ENCODE data around the gene HOMEZ.
"Not testable (repeated sequence)": the region's sequence is repeated elsewhere in the genome, so short reads cannot be mapped to it uniquely, and the experiment has no call there.

The HOMEZ gene

DNA sequence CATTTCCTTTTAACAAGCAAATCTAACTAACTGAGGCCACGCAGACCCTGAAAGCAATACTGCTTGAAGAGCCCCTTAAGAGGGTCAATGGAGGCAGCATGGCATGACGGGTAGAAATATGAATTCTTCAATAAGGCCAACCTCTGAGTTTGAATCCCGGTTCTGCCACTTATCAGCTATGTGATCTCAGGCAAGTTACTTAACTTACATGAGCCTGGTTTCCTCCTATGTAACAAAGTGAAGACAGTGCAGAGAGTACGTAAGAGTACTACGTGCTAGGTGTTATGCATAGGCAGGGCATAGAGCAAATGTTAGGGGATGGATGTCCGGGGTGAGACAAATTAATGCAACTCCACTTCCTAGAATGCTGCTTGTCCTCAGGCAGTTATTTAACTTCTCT, 4.7 kb downstream of the HOMEZ start:
- H3K4me3 ChIP-seq (ENCODE audit: low read depth in 1 of 2, low read length in 2 of 2): no peak overlapping the region
- peaks cover 11 to 18% of the 10 kb centered on the region in 2 donors for H3K4me1 ChIP-seq (ENCODE audit: control insufficient read depth in 1 of 2, insufficient read depth in 2 of 2, low read length in 2 of 2)
- H3K36me3 ChIP-seq (ENCODE audit: control insufficient read depth in 1 of 2, insufficient read depth in 2 of 2, low read length in 2 of 2): peaks cover 0 to 13% of the 10 kb centered on the region in 2 donors
- no peaks in the 10 kb centered on the region for H3K9me3 ChIP-seq (ENCODE audit: control insufficient read depth in 1 of 2, low read length in 2 of 2)
- H3K27ac ChIP-seq (ENCODE audit: low read depth, low read length): no peak overlapping the region
- H3K9ac ChIP-seq (ENCODE audit: low read depth in 1 of 2, low read length in 2 of 2): no peak overlapping the region
- H3K27me3 ChIP-seq (ENCODE audit: control insufficient read depth in 1 of 2, insufficient read depth in 2 of 2, low read length in 2 of 2): no peaks in the 10 kb centered on the region

- H3K36me3 ChIP-seq (ENCODE audit: control insufficient read depth in 1 of 2, insufficient read depth in 2 of 2, low read length in 2 of 2): peaks cover 6 to 22% of the 10 kb centered on the region in 2 donors
- H3K4me3 ChIP-seq (ENCODE audit: low read depth in 1 of 2, low read length in 2 of 2); H3K4me1 ChIP-seq (ENCODE audit: control insufficient read depth in 1 of 2, insufficient read depth in 2 of 2, low read length in 2 of 2); H3K9me3 ChIP-seq (ENCODE audit: control insufficient read depth in 1 of 2, low read length in 2 of 2); H3K9ac ChIP-seq (ENCODE audit: low read depth in 1 of 2, low read length in 2 of 2); H3K27me3 ChIP-seq (ENCODE audit: control insufficient read depth in 1 of 2, insufficient read depth in 2 of 2, low read length in 2 of 2); H3K27ac ChIP-seq (ENCODE audit: low read depth, low read length): not testable (repeated sequence)
These were observed 8.0 kb downstream of the HOMEZ start for GRCh38 chr14:23277928-23278327.

DNA sequence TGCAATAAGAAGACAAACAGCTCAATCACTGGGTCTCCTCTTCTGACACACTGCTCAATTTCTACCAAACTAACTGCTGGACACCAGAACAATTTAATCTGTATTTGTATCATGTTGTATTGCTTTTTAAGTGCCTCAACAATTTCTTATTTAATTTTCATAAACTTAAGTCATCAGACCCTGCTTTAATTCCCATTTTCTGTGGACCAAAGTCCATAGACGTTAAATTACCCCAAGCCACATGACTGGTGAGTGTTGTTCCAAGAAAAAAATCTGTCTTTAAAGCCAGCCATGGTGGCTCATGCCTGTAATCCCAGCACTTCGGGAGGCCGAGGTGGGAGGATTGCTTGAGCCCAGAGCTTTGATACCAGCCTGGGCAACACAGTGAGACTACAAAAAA, 8.7 kb downstream of the HOMEZ start:
- Histone ChIP-seq H3K27me3 (ENCODE audit: control insufficient read depth in 1 of 2, insufficient read depth in 2 of 2, low read length in 2 of 2) (no peaks in the 10 kb centered on the region), H3K9ac (ENCODE audit: low read depth in 1 of 2, low read length in 2 of 2) (no peak overlapping the region), H3K4me1 (ENCODE audit: control insufficient read depth in 1 of 2, insufficient read depth in 2 of 2, low read length in 2 of 2) (peaks cover 5 to 6% of the 10 kb centered on the region in 2 donors), H3K9me3 (ENCODE audit: control insufficient read depth in 1 of 2, low read length in 2 of 2) (no peaks in the 10 kb centered on the region), H3K36me3 (ENCODE audit: control insufficient read depth in 1 of 2, insufficient read depth in 2 of 2, low read length in 2 of 2) (peaks cover 6 to 18% of the 10 kb centered on the region in 2 donors), H3K4me3 (ENCODE audit: low read depth in 1 of 2, low read length in 2 of 2) (no peak overlapping the region), H3K27ac (ENCODE audit: low read depth, low read length) (no peak overlapping the region)

GRCh38 chr14:23275412-23275811, 10.5 kb downstream of the HOMEZ start:
- Histone ChIP-seq H3K9me3 (ENCODE audit: control insufficient read depth in 1 of 2, low read length in 2 of 2) (no peaks in the 10 kb centered on the region), H3K9ac (ENCODE audit: low read depth in 1 of 2, low read length in 2 of 2) (no peak overlapping the region), H3K27me3 (ENCODE audit: control insufficient read depth in 1 of 2, insufficient read depth in 2 of 2, low read length in 2 of 2) (no peaks in the 10 kb centered on the region), H3K36me3 (ENCODE audit: control insufficient read depth in 1 of 2, insufficient read depth in 2 of 2, low read length in 2 of 2) (peaks cover 6 to 18% of the 10 kb centered on the region in 2 donors), H3K4me3 (ENCODE audit: low read depth in 1 of 2, low read length in 2 of 2) (no peak overlapping the region), H3K27ac (ENCODE audit: low read depth, low read length) (no peak overlapping the region), H3K4me1 (ENCODE audit: control insufficient read depth in 1 of 2, insufficient read depth in 2 of 2, low read length in 2 of 2) (peaks cover 5% of the 10 kb centered on the region in 2 donors)

DNA sequence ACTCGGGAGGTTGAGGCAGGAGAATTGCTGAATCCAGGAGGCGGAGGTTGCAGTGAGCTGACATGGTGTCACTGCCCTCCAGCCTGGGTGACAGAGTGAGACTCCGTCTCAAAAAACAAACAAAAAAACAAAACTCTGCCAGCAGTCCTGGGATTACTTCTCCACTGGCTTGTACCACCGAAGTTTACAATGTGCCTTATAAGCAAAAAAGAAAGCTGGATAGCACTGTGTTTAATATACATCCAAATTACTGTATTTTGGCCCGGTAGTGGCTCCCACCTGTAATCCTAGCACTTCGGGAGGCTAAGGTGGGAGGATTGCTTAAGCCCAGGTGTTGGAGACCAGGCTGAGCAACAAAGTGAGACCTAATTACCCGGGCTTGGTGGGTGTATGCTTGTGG, 16.7 kb downstream of the HOMEZ start:
- peaks cover 0 to 2% of the 10 kb centered on the region in 2 donors for H3K36me3 ChIP-seq (ENCODE audit: control insufficient read depth in 1 of 2, insufficient read depth in 2 of 2, low read length in 2 of 2)
- no peak overlapping the region for H3K27ac ChIP-seq (ENCODE audit: low read depth, low read length)
- no peaks in the 10 kb centered on the region for H3K9me3 ChIP-seq (ENCODE audit: control insufficient read depth in 1 of 2, low read length in 2 of 2)
- H3K4me1 ChIP-seq (ENCODE audit: control insufficient read depth in 1 of 2, insufficient read depth in 2 of 2, low read length in 2 of 2): no peaks in the 10 kb centered on the region
- H3K27me3 ChIP-seq (ENCODE audit: control insufficient read depth in 1 of 2, insufficient read depth in 2 of 2, low read length in 2 of 2): no peaks in the 10 kb centered on the region
- H3K4me3 ChIP-seq (ENCODE audit: low read depth in 1 of 2, low read length in 2 of 2): no peak overlapping the region
- H3K9ac ChIP-seq (ENCODE audit: low read depth in 1 of 2, low read length in 2 of 2): no peak overlapping the region

DNA sequence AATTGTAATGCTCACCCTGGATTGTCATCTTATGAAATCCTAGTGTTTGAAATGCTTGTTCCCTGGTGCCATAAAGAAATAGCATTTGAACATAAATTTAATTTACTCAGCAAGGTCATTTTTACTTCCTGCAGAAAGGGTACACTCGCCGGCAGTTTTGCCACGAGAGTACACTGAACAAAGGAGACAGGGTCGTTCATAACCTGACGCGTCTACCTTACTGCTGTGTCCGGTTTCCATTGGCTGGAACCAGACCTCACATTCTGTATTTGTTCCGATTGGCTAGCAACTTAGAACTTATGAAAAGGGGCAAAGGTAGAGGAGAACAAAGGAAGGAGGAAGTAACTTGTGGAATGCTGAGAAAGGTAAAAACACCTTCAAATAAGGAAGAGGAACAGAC, 25.1 kb downstream of the HOMEZ start:
- not testable (repeated sequence) for H3K9me3 ChIP-seq (ENCODE audit: control insufficient read depth in 1 of 2, low read length in 2 of 2); H3K36me3 ChIP-seq (ENCODE audit: control insufficient read depth in 1 of 2, insufficient read depth in 2 of 2, low read length in 2 of 2); H3K4me3 ChIP-seq (ENCODE audit: low read depth in 1 of 2, low read length in 2 of 2); H3K4me1 ChIP-seq (ENCODE audit: control insufficient read depth in 1 of 2, insufficient read depth in 2 of 2, low read length in 2 of 2); H3K27ac ChIP-seq (ENCODE audit: low read depth, low read length); H3K27me3 ChIP-seq (ENCODE audit: control insufficient read depth in 1 of 2, insufficient read depth in 2 of 2, low read length in 2 of 2); H3K9ac ChIP-seq (ENCODE audit: low read depth in 1 of 2, low read length in 2 of 2)

DNA sequence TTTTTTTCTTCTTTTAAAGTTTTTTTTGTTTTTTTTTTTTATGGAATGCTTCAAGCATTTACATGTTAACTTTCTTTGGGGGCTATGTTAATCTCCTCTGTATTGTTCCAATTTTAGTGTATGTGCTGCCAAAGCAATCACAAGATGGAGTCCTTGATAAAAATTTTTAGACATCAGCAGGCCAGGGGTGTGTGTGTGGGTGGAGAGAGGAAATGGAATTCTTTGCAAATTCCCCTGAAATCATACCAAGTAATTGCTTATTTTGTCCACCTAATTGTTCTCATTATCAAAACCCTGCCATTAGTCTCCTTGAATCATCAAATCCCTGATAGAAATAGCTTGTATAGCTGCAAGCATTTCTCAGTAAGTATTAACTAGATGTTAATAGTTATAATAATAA, 26.5 kb downstream of the HOMEZ start:
- no peak overlapping the region for H3K4me3 ChIP-seq (ENCODE audit: low read depth in 1 of 2, low read length in 2 of 2)

GRCh38 chr14:23258256-23258655, 27.7 kb downstream of the HOMEZ start:
- Histone ChIP-seq H3K9ac (ENCODE audit: low read depth in 1 of 2, low read length in 2 of 2) (no peak overlapping the region), H3K9me3 (ENCODE audit: control insufficient read depth in 1 of 2, low read length in 2 of 2) (no peaks in the 10 kb centered on the region), H3K27me3 (ENCODE audit: control insufficient read depth in 1 of 2, insufficient read depth in 2 of 2, low read length in 2 of 2) (no peaks in the 10 kb centered on the region), H3K4me1 (ENCODE audit: control insufficient read depth in 1 of 2, insufficient read depth in 2 of 2, low read length in 2 of 2) (no peaks in the 10 kb centered on the region), H3K27ac (ENCODE audit: low read depth, low read length) (no peak overlapping the region), H3K36me3 (ENCODE audit: control insufficient read depth in 1 of 2, insufficient read depth in 2 of 2, low read length in 2 of 2) (no peaks in the 10 kb centered on the region), H3K4me3 (ENCODE audit: low read depth in 1 of 2, low read length in 2 of 2) (no peak overlapping the region)

More for the DNA sequence above, 26.5 kb downstream of the HOMEZ start:
- H3K4me1 ChIP-seq (ENCODE audit: control insufficient read depth in 1 of 2, insufficient read depth in 2 of 2, low read length in 2 of 2): no peaks in the 10 kb centered on the region
- H3K36me3 ChIP-seq (ENCODE audit: control insufficient read depth in 1 of 2, insufficient read depth in 2 of 2, low read length in 2 of 2): no peaks in the 10 kb centered on the region
- H3K27me3 ChIP-seq (ENCODE audit: control insufficient read depth in 1 of 2, insufficient read depth in 2 of 2, low read length in 2 of 2): no peaks in the 10 kb centered on the region
- H3K9ac ChIP-seq (ENCODE audit: low read depth in 1 of 2, low read length in 2 of 2): no peak overlapping the region
- no peaks in the 10 kb centered on the region for H3K9me3 ChIP-seq (ENCODE audit: control insufficient read depth in 1 of 2, low read length in 2 of 2)
- H3K27ac ChIP-seq (ENCODE audit: low read depth, low read length): no peak overlapping the region

GRCh38 chr14:23252420-23253333, 33.3 kb downstream of the HOMEZ start:
- no peak overlapping the region for H3K9ac ChIP-seq (ENCODE audit: low read depth in 1 of 2, low read length in 2 of 2)
- H3K4me3 ChIP-seq (ENCODE audit: low read depth in 1 of 2, low read length in 2 of 2): no peak overlapping the region
- H3K27ac ChIP-seq (ENCODE audit: low read depth, low read length): no peak overlapping the region
- H3K4me1 ChIP-seq (ENCODE audit: control insufficient read depth in 1 of 2, insufficient read depth in 2 of 2, low read length in 2 of 2): no peaks in the 10 kb centered on the region
- H3K27me3 ChIP-seq (ENCODE audit: control insufficient read depth in 1 of 2, insufficient read depth in 2 of 2, low read length in 2 of 2): no peaks in the 10 kb centered on the region
- no peaks in the 10 kb centered on the region for H3K36me3 ChIP-seq (ENCODE audit: control insufficient read depth in 1 of 2, insufficient read depth in 2 of 2, low read length in 2 of 2)
- H3K9me3 ChIP-seq (ENCODE audit: control insufficient read depth in 1 of 2, low read length in 2 of 2): no peaks in the 10 kb centered on the region

DNA sequence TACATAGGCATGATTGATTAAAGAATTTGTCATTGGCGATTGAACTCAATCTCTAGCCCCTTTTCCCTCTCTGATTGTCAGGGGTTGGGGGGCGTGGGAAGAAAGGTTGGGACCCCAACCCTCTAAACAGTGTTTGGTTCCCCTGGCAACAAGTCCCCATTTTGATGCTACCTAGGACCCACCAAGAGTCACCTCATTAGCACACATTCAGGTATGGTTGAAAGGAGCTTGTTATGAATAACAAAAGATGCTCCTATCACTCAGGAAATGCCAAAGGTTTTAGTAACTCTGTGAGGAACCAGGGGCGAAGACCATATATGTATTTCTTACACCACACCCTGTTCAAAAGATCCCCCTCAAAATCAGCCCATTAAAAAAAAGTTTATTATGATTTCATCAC, 33.9 kb downstream of the HOMEZ start:
- Histone ChIP-seq H3K9ac (ENCODE audit: low read depth in 1 of 2, low read length in 2 of 2) (no peak overlapping the region), H3K4me1 (ENCODE audit: control insufficient read depth in 1 of 2, insufficient read depth in 2 of 2, low read length in 2 of 2) (no peaks in the 10 kb centered on the region), H3K27ac (ENCODE audit: low read depth, low read length) (no peak overlapping the region), H3K4me3 (ENCODE audit: low read depth in 1 of 2, low read length in 2 of 2) (no peak overlapping the region), H3K27me3 (ENCODE audit: control insufficient read depth in 1 of 2, insufficient read depth in 2 of 2, low read length in 2 of 2) (no peaks in the 10 kb centered on the region), H3K36me3 (ENCODE audit: control insufficient read depth in 1 of 2, insufficient read depth in 2 of 2, low read length in 2 of 2) (no peaks in the 10 kb centered on the region), H3K9me3 (ENCODE audit: control insufficient read depth in 1 of 2, low read length in 2 of 2) (no peaks in the 10 kb centered on the region)

Measured in duodenal mucosa (tissue), 2 donors.